DOHH2 (cell line): ENCODE measurements around the gene RCVRN.

ENCODE experiments used
- H3F3A ChIP-seq: fragments of 200-600 bp; sonication (generic), shearing (Covaris generic); 2 replicates; pipeline ENCODE4 v1.6.0; 2016; ENCODE audit warnings: antibody characterized with exemption, mild to moderate bottlenecking; ENCODE audit not compliant: control insufficient read depth, insufficient read depth
- H3K27ac ChIP-seq: fragments of 200-600 bp; sonication (generic); 2 replicates; pipeline ENCODE4 v1.5.1; 2014; ENCODE audit warnings: low read depth, mild to moderate bottlenecking, low read length, moderate library complexity
- H3K27me3 ChIP-seq: fragments of 200-600 bp; sonication (generic); 2 replicates; pipeline ENCODE4 v1.6.1; 2014; ENCODE audit warnings: mild to moderate bottlenecking, low read length, mixed read lengths; ENCODE audit not compliant: control insufficient read depth
- H3K36me3 ChIP-seq: fragments of 200-600 bp; sonication (generic); 2 replicates; pipeline ENCODE4 v1.6.1; 2014; ENCODE audit warnings: mild to moderate bottlenecking, low read length, moderate library complexity, mixed read lengths; ENCODE audit not compliant: control insufficient read depth
- H3K4me1 ChIP-seq: fragments of 200-600 bp; sonication (generic); 2 replicates; pipeline ENCODE4 v1.6.1; 2014; ENCODE audit warnings: mild to moderate bottlenecking, low read length, mixed read lengths; ENCODE audit not compliant: control insufficient read depth
- H3K4me2 ChIP-seq: fragments of 200-600 bp; sonication (generic); 2 replicates; pipeline ENCODE4 v1.6.0; 2014; ENCODE audit warnings: mild to moderate bottlenecking, low read length, moderate library complexity
- H3K4me3 ChIP-seq: fragments of 200-600 bp; sonication (generic); 2 replicates; pipeline ENCODE4 v1.5.1; 2014; ENCODE audit warnings: mild to moderate bottlenecking, low read length, mixed read lengths
- H3K79me2 ChIP-seq: fragments of 200-600 bp; sonication (generic); 2 replicates; pipeline ENCODE4 v1.6.1; 2014; ENCODE audit warnings: mild to moderate bottlenecking, low read length, mixed read lengths; ENCODE audit not compliant: control insufficient read depth
- H3K9me2 ChIP-seq: fragments of 200-600 bp; sonication (generic); replicated peaks from 2 replicates; pipeline ENCODE4 v1.6.1; 2014; ENCODE audit warnings: mild to moderate bottlenecking, low read length, mixed read lengths; ENCODE audit not compliant: control insufficient read depth
- H3K9me3 ChIP-seq: fragments of 200-600 bp; sonication (generic); 2 replicates; pipeline ENCODE4 v1.6.1; 2014; ENCODE audit warnings: antibody characterized with exemption, low read length, mixed read lengths; ENCODE audit not compliant: control insufficient read depth, insufficient read depth
- H4K20me1 ChIP-seq: fragments of 200-600 bp; sonication (generic); 2 replicates; pipeline ENCODE4 v1.6.0; 2014; ENCODE audit warnings: low read depth, mild to moderate bottlenecking, antibody characterized with exemption, low read length, moderate library complexity; ENCODE audit not compliant: control insufficient read depth, insufficient read depth
- CTCF ChIP-seq: fragments of 200-600 bp; sonication (generic); IDR thresholded peaks from one replicate; pipeline ENCODE4 v1.5.1; 2014; ENCODE audit warnings: antibody characterized with exemption, mild to moderate bottlenecking, low read depth, low read length; ENCODE audit not compliant: poor library complexity, severe bottlenecking
- EZH2phosphoT487 ChIP-seq: fragments of 200-600 bp; sonication (generic); IDR thresholded peaks from 2 replicates; pipeline ENCODE4 v1.6.1; 2017; ENCODE audit warnings: borderline replicate concordance, mild to moderate bottlenecking, antibody characterized with exemption, low read length, moderate library complexity, mixed read lengths

RCVRN gene

GRCh38 chr17:9874722-9875121 is 30.3 kb downstream of the RCVRN start:
- H3K27me3 ChIP-seq = no peaks in the 10 kb centered on the region
- no peak overlapping the region for H3K4me3 ChIP-seq
- no peak overlapping the region for H3K27ac ChIP-seq
- H3K9me2 ChIP-seq = no peaks in the 10 kb centered on the region
- H3K4me1 ChIP-seq = no peaks in the 10 kb centered on the region
- no peaks in the 10 kb centered on the region for H3F3A ChIP-seq
- no peaks in the 10 kb centered on the region for H4K20me1 ChIP-seq
- TF ChIP-seq EZH2phosphoT487 (no peak), CTCF (no peak)
- no peaks in the 10 kb centered on the region for H3K36me3 ChIP-seq
- H3K79me2 ChIP-seq = no peaks in the 10 kb centered on the region
- no peaks in the 10 kb centered on the region for H3K9me3 ChIP-seq
- H3K4me2 ChIP-seq = no peak overlapping the region

- H3K27me3 ChIP-seq = no peaks in the 10 kb centered on the region
- no peaks in the 10 kb centered on the region for H3K79me2 ChIP-seq
- no peak overlapping the region for H3K4me3 ChIP-seq
- no peaks in the 10 kb centered on the region for H3K4me1 ChIP-seq
- no peaks in the 10 kb centered on the region for H3K36me3 ChIP-seq
- H3K27ac ChIP-seq = no peak overlapping the region
- H3F3A ChIP-seq = no peaks in the 10 kb centered on the region
- H3K9me2 ChIP-seq = no peaks in the 10 kb centered on the region
- TF ChIP-seq CTCF (no peak), EZH2phosphoT487 (no peak)
- no peak overlapping the region for H3K4me2 ChIP-seq
- no peaks in the 10 kb centered on the region for H4K20me1 ChIP-seq
- no peaks in the 10 kb centered on the region for H3K9me3 ChIP-seq
These were observed 32.2 kb downstream of the RCVRN start for GRCh38 chr17:9872852-9873251.

GRCh38 chr17:9868552-9868951 is 36.5 kb downstream of the RCVRN start:
- TF ChIP-seq EZH2phosphoT487 (no peak), CTCF (no peak)
- H3K4me1 ChIP-seq = no peaks in the 10 kb centered on the region
- H3K79me2 ChIP-seq = no peaks in the 10 kb centered on the region
- H3K36me3 ChIP-seq = no peaks in the 10 kb centered on the region
- H3F3A ChIP-seq = no peaks in the 10 kb centered on the region
- H3K9me3 ChIP-seq = no peaks in the 10 kb centered on the region
- H3K4me3 ChIP-seq = no peak overlapping the region
- no peaks in the 10 kb centered on the region for H4K20me1 ChIP-seq
- no peak overlapping the region for H3K4me2 ChIP-seq
- H3K27me3 ChIP-seq = no peaks in the 10 kb centered on the region
- no peaks in the 10 kb centered on the region for H3K9me2 ChIP-seq
- H3K27ac ChIP-seq = no peak overlapping the region

GRCh38 chr17:9865586-9865985 is 39.5 kb downstream of the RCVRN start:
- TF ChIP-seq EZH2phosphoT487 = no peak
- TF ChIP-seq CTCF = no peak
- no peaks in the 10 kb centered on the region for H3K79me2 ChIP-seq
- H3K36me3 ChIP-seq = no peaks in the 10 kb centered on the region
- no peaks in the 10 kb centered on the region for H3K4me1 ChIP-seq
- no peaks in the 10 kb centered on the region for H3K9me3 ChIP-seq
- no peak overlapping the region for H3K4me2 ChIP-seq
- no peaks in the 10 kb centered on the region for H3K27me3 ChIP-seq
- H4K20me1 ChIP-seq = no peaks in the 10 kb centered on the region
- H3K9me2 ChIP-seq = no peaks in the 10 kb centered on the region
- no peaks in the 10 kb centered on the region for H3F3A ChIP-seq
- H3K27ac ChIP-seq = no peak overlapping the region
- H3K4me3 ChIP-seq = no peak overlapping the region
